Gastrocnemius medialis (tissue), 4 donors: ENCODE measurements around the gene PLCB1. TPM values are rescaled to one million over a fixed set of nuclear protein-coding genes. Genes with fewer than 3 reads are reported as not detected.

ENCODE experiments used
- ATAC-seq, 2 donors: fragments of 150-250 bp; one replicate each; pipeline ENCODE4 v1.9.1; 2016
- DNase-seq, 2 donors: peaks; one replicate each; pipeline ENCODE4 v3.0.0-alpha.2; 2019
- H3K27ac ChIP-seq, 4 donors: fragments of 200-600 bp; sonication (generic); 1 replicate in 1 of 4; 2 replicates in 3 of 4; pipeline ENCODE4 v1.5.1; 2016 to 2018; ENCODE audit warnings: mild to moderate bottlenecking in 2 of 4, moderate library complexity in 1 of 4
- H3K27me3 ChIP-seq, 3 donors: fragments of 200-600 bp; sonication (generic) in 2 of 3; 1 replicate in 1 of 3; 2 replicates in 2 of 3; pipeline versions ENCODE4 v1.5.1 to v1.6.0; 2016 to 2019; ENCODE audit warnings: mild to moderate bottlenecking in 1 of 3, moderate library complexity in 1 of 3
- H3K36me3 ChIP-seq, 2 donors: fragments of 200-600 bp; sonication (generic) in 1 of 2; one replicate each; pipeline ENCODE4 v1.5.1; 2017 to 2018
- H3K4me1 ChIP-seq, 2 donors: fragments of 200-600 bp; sonication (generic) in 1 of 2; one replicate each; pipeline ENCODE4 v1.5.1; 2016 to 2017; ENCODE audit warnings: mild to moderate bottlenecking in 2 of 2
- H3K4me3 ChIP-seq, 4 donors: fragments of 200-600 bp; sonication (generic) in 3 of 4; 1 replicate in 1 of 4; 2 replicates in 3 of 4; pipeline ENCODE4 v1.5.1; 2016 to 2019; ENCODE audit warnings: mild to moderate bottlenecking in 2 of 4
- H3K9me3 ChIP-seq, 3 donors: fragments of 200-600 bp; sonication (generic) in 2 of 3; 1 replicate in 1 of 3; 2 replicates in 2 of 3; pipeline ENCODE4 v1.5.1; 2016 to 2019
- POLR2A ChIP-seq, 2 donors: fragments of 450-650 bp; IDR thresholded peaks; one replicate each; pipeline ENCODE4 v1.6.1; 2017; ENCODE audit warnings: antibody characterized with exemption in 2 of 2, mild to moderate bottlenecking in 2 of 2, moderate library complexity in 2 of 2
- in situ Hi-C, 4 donors: fragments of 200-750 bp; cut with MboI; loops; one replicate each; pipeline versions ENCODE4 v1.15.0 to v1.8.0; 2017; ENCODE audit warnings: low sequenced_read_pairs in 4 of 4
- intact Hi-C: fragments of 100-400 bp; cut with DNase I; formaldehyde crosslinking; loops from one replicate; pipeline ENCODE4 v1.15.1; 2023; ENCODE audit warnings: low total_unique reads
- total RNA-seq, 4 donors: library from RNA; depleted of rRNA; stranded (reverse); fragments of >200 nt; gene quantifications; one replicate each; pipeline versions ENCODE4 v1.1.0 to v1.2.3, GENCODE V29; 2016
- TF ChIP-seq, protein P1 (sequence below), 5 experiments: fragments of 450-650 bp in 3 of 5; fragments of 200-600 bp in 2 of 5; sonication (generic) in 2 of 5; IDR thresholded peaks in 4 of 5; conservative IDR thresholded peaks in 1 of 5; 1 replicate in 4 of 5; 2 replicates in 1 of 5; pipeline ENCODE4 v1.5.1; 2016 to 2019; ENCODE audit warnings: antibody characterized with exemption in 5 of 5, mild to moderate bottlenecking in 3 of 5, moderate library complexity in 3 of 5

Gene PLCB1
- total RNA-seq, 4 donors from 2014 or later, result 4.1 to 10.0 (median 7.6) TPM

DNA sequence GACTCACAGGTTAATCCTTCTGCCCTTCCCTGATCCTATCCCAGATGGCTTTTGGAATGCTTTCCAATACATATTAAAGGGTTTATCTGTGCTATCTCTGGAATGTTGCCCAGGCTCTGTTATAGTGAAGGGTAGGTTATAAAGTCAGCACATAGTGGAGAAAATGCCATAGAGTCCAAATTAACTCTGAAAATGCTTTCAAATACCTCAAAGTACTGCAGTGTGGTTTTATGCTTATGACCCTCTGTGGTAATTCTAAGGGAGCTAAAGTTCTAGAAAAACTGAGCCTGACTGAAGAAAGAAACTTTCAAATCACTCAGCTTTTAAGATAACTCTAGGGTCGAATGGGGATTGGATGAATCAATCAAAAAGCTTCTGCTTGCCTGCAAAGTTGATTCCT is 159.8 kb downstream of the PLCB1 start:
- intact Hi-C loops, result loop anchor here (10.0 kb wide), 1 partner anchor 87 kb away; no protein-coding TSS in a partner anchor
- in situ Hi-C loops, result no loop called here
- Histone ChIP-seq H3K4me3 (no peak overlapping the region), H3K9me3 (no peaks in the 10 kb centered on the region), H3K27ac (no peak overlapping the region), H3K36me3 (no peaks in the 10 kb centered on the region), H3K27me3 (no peaks in the 10 kb centered on the region), H3K4me1 (peaks cover 9 to 13% of the 10 kb centered on the region in 2 donors)
- no peak for ATAC-seq
- DNase-seq, result no peak
- TF ChIP-seq, protein P1, sequence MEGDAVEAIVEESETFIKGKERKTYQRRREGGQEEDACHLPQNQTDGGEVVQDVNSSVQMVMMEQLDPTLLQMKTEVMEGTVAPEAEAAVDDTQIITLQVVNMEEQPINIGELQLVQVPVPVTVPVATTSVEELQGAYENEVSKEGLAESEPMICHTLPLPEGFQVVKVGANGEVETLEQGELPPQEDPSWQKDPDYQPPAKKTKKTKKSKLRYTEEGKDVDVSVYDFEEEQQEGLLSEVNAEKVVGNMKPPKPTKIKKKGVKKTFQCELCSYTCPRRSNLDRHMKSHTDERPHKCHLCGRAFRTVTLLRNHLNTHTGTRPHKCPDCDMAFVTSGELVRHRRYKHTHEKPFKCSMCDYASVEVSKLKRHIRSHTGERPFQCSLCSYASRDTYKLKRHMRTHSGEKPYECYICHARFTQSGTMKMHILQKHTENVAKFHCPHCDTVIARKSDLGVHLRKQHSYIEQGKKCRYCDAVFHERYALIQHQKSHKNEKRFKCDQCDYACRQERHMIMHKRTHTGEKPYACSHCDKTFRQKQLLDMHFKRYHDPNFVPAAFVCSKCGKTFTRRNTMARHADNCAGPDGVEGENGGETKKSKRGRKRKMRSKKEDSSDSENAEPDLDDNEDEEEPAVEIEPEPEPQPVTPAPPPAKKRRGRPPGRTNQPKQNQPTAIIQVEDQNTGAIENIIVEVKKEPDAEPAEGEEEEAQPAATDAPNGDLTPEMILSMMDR (IDR thresholded peaks at IDR 0.05 in 4 of 5, conservative IDR thresholded peaks at IDR 0.05 in 1 of 5), result no peak
- no peak for TF ChIP-seq POLR2A (IDR thresholded peaks at IDR 0.05)

DNA sequence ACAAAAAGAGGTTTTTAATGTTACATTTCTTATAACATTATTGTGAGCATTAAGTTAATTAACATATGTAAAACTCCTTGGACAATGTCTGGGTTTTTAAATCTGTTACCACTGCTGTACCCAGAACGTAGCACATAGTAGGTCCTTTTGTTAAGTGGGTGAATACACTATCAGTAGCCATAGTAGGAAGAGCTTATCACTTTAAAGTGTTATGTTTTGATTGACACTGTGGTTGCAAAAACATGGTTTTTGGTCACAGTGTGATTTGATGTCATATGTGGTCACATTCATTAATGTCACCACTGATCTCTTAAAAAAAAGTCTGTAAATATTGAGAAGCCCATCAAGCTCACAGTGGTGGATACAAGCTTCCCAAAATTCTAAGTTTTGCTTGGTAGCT is 160.7 kb downstream of the PLCB1 start:
- no peak for TF ChIP-seq POLR2A (IDR thresholded peaks at IDR 0.05)
- TF ChIP-seq, protein P1 (IDR thresholded peaks at IDR 0.05 in 4 of 5, conservative IDR thresholded peaks at IDR 0.05 in 1 of 5), result no peak
- no peaks in the 10 kb centered on the region for H3K36me3 ChIP-seq
- no peak overlapping the region for H3K4me3 ChIP-seq
- intact Hi-C loops, result loop anchor here (10.0 kb wide), 1 partner anchor 88 kb away; no protein-coding TSS in a partner anchor
- H3K4me1 ChIP-seq, result peaks cover 9 to 13% of the 10 kb centered on the region in 2 donors
- no peaks in the 10 kb centered on the region for H3K9me3 ChIP-seq
- DNase-seq (no peak), ATAC-seq (no peak)
- in situ Hi-C loops, result no loop called here
- no peaks in the 10 kb centered on the region for H3K27me3 ChIP-seq
- H3K27ac ChIP-seq, result no peak overlapping the region

DNA sequence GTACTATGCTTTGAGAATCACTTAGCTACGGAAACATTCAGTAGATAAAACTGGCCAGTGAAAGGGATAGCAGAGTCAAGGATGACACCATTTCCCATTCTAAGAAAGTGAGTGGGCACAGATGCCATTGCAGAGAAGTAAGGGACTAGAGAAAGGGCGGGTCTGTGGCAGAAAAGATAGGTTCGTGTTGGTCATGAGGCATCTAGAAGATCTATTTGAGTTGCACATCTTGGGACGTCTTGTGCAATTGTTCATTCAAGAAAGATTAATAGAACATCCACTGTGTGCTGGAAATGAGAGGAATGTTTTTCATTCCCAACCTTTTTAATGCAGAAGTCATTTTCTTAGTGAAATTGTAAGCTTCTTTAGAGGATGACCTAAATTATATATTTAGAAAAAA is 161.7 kb downstream of the PLCB1 start:
- Histone ChIP-seq H3K4me3 (no peak overlapping the region), H3K9me3 (no peaks in the 10 kb centered on the region), H3K27me3 (no peaks in the 10 kb centered on the region), H3K27ac (no peak overlapping the region), H3K36me3 (no peaks in the 10 kb centered on the region), H3K4me1 (peaks cover 9 to 13% of the 10 kb centered on the region in 2 donors)
- DNase-seq (no peak), ATAC-seq (no peak)
- intact Hi-C loops (loop anchor here (10.0 kb wide), 1 partner anchor 89 kb away; no protein-coding TSS in a partner anchor), in situ Hi-C loops (no loop called here)
- no peak for TF ChIP-seq POLR2A (IDR thresholded peaks at IDR 0.05)
- TF ChIP-seq, protein P1 (IDR thresholded peaks at IDR 0.05 in 4 of 5, conservative IDR thresholded peaks at IDR 0.05 in 1 of 5), result no peak

DNA sequence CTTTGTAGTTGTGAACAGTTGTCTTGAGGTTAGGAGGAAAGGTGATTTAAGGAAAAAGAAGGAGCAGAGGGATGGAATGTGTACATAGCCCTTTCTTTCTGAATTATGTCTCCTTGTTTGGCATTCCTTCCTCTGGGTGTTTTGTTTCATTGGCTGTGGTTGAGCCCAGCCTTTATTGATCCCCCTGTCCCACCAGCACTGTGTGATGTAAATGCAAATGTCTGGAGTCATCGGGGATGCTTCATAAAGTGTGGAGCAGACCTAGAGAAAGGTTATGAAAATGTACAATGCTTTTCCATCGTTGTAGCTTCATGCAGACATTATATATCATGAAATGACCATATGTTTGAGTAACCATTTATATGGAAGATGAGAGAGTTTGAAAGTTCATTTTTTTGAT is 164.5 kb downstream of the PLCB1 start:
- Histone ChIP-seq H3K36me3 (no peaks in the 10 kb centered on the region), H3K27ac (no peak overlapping the region), H3K4me3 (no peak overlapping the region), H3K4me1 (peaks cover 5 to 10% of the 10 kb centered on the region in 2 donors), H3K27me3 (no peaks in the 10 kb centered on the region), H3K9me3 (no peaks in the 10 kb centered on the region)
- no peak for DNase-seq
- TF ChIP-seq, protein P1 (IDR thresholded peaks at IDR 0.05 in 4 of 5, conservative IDR thresholded peaks at IDR 0.05 in 1 of 5), result no peak
- TF ChIP-seq POLR2A (IDR thresholded peaks at IDR 0.05), result no peak
- ATAC-seq, result no peak
- in situ Hi-C loops (no loop called here), intact Hi-C loops (loop anchor here (10.0 kb wide), 1 partner anchor 92 kb away; no protein-coding TSS in a partner anchor)
